GM19455 (cell line): ENCODE data around the gene THSD4.

Experiments
- ATAC-seq: cut with Tn5 transposase; IDR thresholded peaks from one replicate; pipeline ENCODE4 v1.9.1; 2021; ENCODE audit not compliant: unreplicated experiment

THSD4 gene

GRCh38 chr15:71811036-71811736 lies 695.9 kb downstream of the THSD4 start:
- no peak for ATAC-seq

GRCh38 chr15:71811752-71812735 lies 696.8 kb downstream of the THSD4 start:
- no peak for ATAC-seq

GRCh38 chr15:71812966-71813722 lies 697.9 kb downstream of the THSD4 start:
- no peak for ATAC-seq

GRCh38 chr15:71813723-71814470 lies 698.6 kb downstream of the THSD4 start:
- no peak for ATAC-seq

- no peak for ATAC-seq
These were observed 700.0 kb downstream of the THSD4 start for GRCh38 chr15:71815301-71815700.

- no peak for ATAC-seq
These were observed 702.1 kb downstream of the THSD4 start for GRCh38 chr15:71817351-71817750.

- no peak for ATAC-seq
These were observed 704.9 kb downstream of the THSD4 start for GRCh38 chr15:71820127-71820526.

GRCh38 chr15:71821547-71822129 lies 706.4 kb downstream of the THSD4 start:
- ATAC-seq, result no peak

- ATAC-seq, result no peak
These were observed 707.8 kb downstream of the THSD4 start for GRCh38 chr15:71822890-71823630.

- no peak for ATAC-seq
These were observed 708.5 kb downstream of the THSD4 start for GRCh38 chr15:71823801-71824200.

- no peak for ATAC-seq
These were observed 709.9 kb downstream of the THSD4 start for GRCh38 chr15:71825021-71825730.

GRCh38 chr15:71826196-71826595 lies 710.9 kb downstream of the THSD4 start:
- no peak for ATAC-seq

GRCh38 chr15:71830981-71831380 lies 715.7 kb downstream of the THSD4 start:
- ATAC-seq, result no peak
